NCI-H2196 treated with DMSO at 0.1 percent for 48 hours (cell line): ENCODE data around the gene ZNF804A.

ENCODE experiments used
- DNase-seq: peaks from one replicate; lab custom pipeline; 2025; ENCODE audit not compliant: unreplicated experiment; lab: John Stamatoyannopoulos, UW

The ZNF804A gene

GRCh38 chr2:184610891-184611290 is 12.6 kb downstream of the ZNF804A start:
- DNase-seq: no peak

- no peak for DNase-seq
Observed at GRCh38 chr2:184611361-184612085, 13.2 kb downstream of the ZNF804A start.

GRCh38 chr2:184620367-184620766 is 22.0 kb downstream of the ZNF804A start:
- DNase-seq: no peak

GRCh38 chr2:184624311-184624710 is 26.0 kb downstream of the ZNF804A start:
- no peak for DNase-seq

GRCh38 chr2:184628051-184628450 is 29.7 kb downstream of the ZNF804A start:
- no peak for DNase-seq

- no peak for DNase-seq
Observed at GRCh38 chr2:184633726-184634125, 35.4 kb downstream of the ZNF804A start.

GRCh38 chr2:184637781-184638180 is 39.5 kb downstream of the ZNF804A start:
- DNase-seq: no peak

GRCh38 chr2:184644685-184645084 is 46.4 kb downstream of the ZNF804A start:
- no peak for DNase-seq

GRCh38 chr2:184646177-184646576 is 47.8 kb downstream of the ZNF804A start:
- DNase-seq: no peak

GRCh38 chr2:184646593-184646992 is 48.3 kb downstream of the ZNF804A start:
- no peak for DNase-seq

GRCh38 chr2:184654945-184655344 is 56.6 kb downstream of the ZNF804A start:
- no peak for DNase-seq

GRCh38 chr2:184677171-184677570 is 78.8 kb downstream of the ZNF804A start:
- DNase-seq: no peak

- DNase-seq: no peak
Observed at GRCh38 chr2:184679219-184680018, 81.1 kb downstream of the ZNF804A start.

GRCh38 chr2:184680825-184681224 is 82.5 kb downstream of the ZNF804A start:
- no peak for DNase-seq

GRCh38 chr2:184681642-184682321 is 83.5 kb downstream of the ZNF804A start:
- no peak for DNase-seq

- no peak for DNase-seq
Observed at GRCh38 chr2:184683911-184684310, 85.6 kb downstream of the ZNF804A start.

- no peak for DNase-seq
Observed at GRCh38 chr2:184685999-184686841, 87.9 kb downstream of the ZNF804A start.

GRCh38 chr2:184689638-184690037 is 91.3 kb downstream of the ZNF804A start:
- DNase-seq: no peak

- no peak for DNase-seq
Observed at GRCh38 chr2:184692141-184692734, 93.9 kb downstream of the ZNF804A start.

GRCh38 chr2:184696644-184697043 is 98.3 kb downstream of the ZNF804A start:
- DNase-seq: no peak

- no peak for DNase-seq
Observed at GRCh38 chr2:184698476-184698875, 100.1 kb downstream of the ZNF804A start.
